HG02870 (cell line): ENCODE results near the gene INSYN2B.

Experiments
- ATAC-seq: cut with Tn5 transposase; IDR thresholded peaks from one replicate; pipeline ENCODE4 v1.9.1; 2021; ENCODE audit warnings: mild to moderate bottlenecking, moderate library complexity; ENCODE audit not compliant: unreplicated experiment

Gene INSYN2B

DNA sequence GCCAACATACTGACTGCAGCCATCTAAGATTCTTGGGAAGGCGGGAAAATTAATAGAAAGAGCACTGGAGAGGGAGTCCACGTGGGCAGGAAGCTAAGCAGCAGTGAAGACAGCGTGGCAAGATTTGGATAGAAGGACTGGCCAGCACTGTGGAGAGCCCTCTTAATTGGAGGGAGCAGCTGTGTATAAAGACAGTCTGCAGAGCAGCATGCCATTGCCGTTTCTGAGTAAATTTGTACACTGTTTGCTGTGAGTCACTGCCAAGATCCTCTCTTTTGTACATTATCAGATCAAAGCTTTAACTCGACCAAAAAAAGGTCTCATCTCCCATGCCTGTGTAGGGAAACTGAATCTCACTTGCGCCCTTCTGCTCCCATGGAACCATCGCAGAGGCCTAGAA is 45.3 kb downstream of the INSYN2B start:
- ATAC-seq, result no peak

DNA sequence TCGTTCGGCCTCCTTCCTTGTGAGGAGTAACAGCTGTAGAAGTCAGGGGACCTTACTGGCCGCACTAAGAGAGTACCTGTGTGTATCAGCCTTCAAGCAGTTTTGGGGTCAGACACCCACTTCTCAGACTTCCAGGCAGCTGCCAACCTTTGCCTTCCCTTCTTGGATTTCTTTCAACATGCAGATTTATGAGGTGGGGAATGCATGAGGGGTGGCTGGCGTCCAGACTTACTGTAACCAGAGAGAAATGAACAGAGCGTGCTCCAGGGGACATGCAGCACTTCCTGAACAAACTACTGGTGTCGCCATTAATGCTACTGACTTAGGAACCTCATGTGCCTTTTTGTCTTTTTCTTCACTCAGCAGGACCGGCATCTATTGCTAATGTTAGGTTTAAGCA is 46.7 kb downstream of the INSYN2B start:
- ATAC-seq, result no peak

DNA sequence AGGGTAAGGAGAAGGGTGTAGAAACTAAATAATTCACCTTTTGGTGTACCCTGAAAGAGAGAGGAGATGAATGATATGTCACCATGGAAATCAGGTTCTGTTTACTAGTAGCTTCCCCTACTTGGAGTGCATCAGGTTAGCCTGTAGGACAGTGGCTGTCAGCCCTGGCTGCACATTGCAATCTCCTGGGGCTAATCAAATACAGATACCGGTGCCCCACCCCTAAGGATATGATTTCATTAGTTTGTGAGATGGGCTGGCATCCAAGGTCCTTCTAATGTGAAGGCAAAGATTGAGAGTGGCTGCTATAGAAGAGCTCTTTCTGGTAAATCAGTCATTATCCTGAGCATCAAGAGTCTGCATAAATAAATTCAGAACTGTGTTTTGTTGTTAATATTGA is 47.2 kb downstream of the INSYN2B start:
- ATAC-seq, result no peak

DNA sequence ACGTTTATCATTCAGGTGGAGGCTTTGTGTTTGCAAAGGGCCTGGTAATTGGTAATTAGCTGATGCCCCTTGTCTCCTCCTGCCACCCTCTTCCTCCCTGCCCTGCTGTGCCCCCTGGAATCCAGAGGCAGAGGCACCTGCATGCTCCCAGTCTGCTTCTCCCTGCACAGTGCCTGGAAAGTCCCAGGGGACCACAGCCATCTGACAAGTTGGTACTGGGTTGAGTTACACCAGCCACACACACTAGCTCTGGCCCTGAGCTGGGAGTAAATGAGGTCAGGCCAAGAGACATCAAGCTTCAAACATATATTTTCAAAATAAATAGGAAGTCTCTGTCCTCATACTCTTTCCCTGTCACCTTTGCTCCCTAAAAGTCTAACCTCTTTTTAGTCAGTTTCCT is 56.3 kb downstream of the INSYN2B start:
- ATAC-seq, result peak; percentile 65

DNA sequence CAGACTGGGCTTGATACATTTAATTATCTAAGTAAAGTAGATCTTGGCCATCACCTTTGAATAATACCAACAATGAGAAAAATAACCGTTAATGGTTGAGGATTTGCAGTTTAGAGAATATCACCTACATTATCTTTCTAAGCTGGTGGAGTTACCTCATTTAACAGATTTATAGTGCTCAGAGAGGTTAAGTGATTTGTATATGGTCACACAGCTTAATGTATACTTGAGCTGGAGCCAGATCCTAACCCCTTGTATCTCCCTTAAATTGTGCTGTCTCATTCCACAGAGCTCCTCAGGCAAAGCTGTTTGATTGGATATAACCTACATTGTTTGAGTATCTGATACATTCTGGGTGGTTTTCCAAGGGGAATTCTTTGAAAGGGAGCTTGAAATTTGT is 57.8 kb downstream of the INSYN2B start:
- no peak for ATAC-seq

DNA sequence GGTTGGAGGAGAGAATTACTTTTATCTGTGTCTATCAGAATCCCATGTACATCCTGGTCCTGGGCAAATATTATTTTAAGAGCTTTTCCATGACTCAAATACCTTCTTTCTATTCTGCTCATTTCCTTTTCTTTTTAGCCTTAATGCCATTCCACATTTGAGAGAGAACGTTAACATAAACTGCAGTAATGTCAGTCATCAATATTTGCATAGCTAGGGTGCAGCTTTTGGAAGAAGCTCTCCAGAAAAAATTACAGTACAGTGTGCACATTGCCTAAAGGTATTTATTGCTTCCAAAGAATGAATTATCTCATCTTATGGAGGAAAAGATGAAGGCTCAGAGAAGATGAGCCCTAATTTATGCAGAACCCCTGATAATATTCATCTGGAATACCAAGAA is 58.3 kb downstream of the INSYN2B start:
- no peak for ATAC-seq

DNA sequence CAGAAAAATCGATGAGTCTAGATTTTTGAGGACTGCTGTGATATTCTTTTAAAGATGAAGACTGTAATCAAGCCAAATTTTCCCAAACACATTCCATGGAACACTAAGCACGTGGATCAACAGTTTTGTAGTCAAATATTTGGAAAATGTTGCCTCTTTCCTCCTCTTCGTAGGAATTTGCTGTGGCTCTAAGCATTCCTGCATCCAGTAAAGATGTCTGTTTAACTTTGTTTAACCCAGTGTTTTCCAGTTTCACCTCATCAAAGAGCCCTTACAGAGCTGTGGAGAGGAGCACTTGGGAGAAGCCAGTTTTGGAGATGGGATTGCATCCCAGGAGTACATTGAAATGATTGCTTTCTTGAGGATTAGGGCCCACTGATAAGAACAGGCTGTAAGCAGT is 58.9 kb downstream of the INSYN2B start:
- ATAC-seq, result no peak

DNA sequence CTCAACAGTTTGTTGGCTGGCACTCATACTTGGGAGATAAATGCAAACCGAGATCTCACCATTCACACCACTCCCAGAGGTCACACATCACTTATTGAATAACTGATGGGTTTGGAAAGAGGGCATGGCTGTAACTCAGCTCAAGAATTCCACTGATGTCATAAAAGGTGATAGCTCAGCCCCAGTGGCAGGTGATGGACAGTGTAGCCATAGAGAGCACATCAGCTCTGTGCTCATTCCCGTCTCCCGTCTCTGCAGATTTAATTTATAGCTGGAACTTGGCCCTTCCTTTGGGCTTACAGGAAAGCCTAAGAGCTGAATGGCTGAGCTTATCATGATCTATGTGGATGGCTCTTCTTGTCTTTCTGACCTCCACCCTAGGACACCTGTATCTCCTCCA is 59.8 kb downstream of the INSYN2B start:
- ATAC-seq, result no peak

DNA sequence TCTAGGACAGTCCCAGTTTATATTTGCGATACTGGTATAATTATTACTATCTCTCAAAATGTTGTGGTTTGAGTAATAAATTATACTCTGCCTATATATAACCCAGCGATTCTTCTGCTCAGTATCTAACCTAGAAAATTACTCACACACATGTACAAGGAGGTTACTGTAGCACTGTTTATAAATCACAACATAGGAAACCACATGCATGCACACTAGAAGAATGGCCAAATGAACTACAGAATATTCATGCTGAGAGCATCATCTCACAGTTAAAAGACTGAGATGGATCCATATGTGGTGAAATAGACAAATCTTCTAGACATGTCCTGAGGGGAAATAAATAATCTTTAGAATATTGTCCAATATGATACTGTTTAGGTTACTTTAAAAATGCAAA is 62.1 kb downstream of the INSYN2B start:
- ATAC-seq, result no peak

DNA sequence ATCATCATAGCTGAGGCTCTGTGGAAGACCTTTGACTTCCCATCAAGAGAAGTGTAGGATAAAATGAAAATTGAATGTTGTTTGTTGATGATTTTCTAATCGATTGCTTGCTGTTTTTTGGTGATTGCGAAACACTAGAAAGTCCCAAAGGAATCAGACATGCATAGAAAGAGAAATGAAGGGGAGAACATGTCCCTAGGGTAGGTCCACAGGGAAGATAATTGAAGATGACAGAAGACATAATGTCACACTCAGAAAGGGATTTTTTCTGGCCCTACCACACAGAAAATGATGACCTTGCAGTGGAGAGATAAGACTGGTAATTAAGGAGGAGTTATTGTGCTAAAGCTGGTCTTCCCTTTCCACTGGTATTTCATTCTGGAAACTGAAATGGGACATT is 62.8 kb downstream of the INSYN2B start:
- no peak for ATAC-seq

DNA sequence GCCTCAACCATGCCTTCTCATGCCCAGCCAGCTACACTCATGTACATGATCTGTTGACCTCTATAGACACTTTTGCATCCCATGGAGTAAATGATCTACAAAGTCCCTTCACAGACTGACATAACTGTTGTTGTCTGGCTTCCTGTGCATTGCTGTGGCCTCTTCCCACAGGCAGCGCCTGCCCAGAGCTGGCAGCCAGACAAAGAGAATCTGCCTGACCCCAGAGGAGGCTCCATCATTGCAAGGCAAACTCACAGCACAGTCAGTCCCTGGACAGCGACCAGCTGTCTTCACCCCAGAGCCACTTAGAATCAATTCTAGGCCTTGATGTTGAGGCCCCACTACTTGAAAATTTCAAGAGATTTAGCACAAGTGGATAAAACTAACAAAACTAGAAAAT is 65.5 kb downstream of the INSYN2B start:
- ATAC-seq, result no peak

DNA sequence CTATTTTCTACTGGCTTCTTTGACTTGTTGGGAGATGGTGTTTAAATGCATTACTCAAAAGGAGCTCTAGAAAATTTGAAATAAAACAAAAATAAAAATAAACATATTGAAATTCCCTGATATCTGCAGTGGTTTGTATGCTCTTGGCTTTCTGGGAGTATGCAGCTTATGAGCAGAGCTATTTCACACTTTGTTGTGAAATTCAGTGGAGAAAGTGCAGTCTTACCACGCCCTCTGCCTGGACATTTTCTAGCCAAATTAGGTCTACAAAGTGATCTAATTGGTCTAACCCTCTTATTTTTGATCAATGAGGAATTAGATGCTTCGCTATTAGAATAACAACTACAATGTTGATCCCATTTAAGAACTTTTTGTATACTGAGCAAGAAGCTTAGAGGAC is 66.8 kb downstream of the INSYN2B start:
- no peak for ATAC-seq

DNA sequence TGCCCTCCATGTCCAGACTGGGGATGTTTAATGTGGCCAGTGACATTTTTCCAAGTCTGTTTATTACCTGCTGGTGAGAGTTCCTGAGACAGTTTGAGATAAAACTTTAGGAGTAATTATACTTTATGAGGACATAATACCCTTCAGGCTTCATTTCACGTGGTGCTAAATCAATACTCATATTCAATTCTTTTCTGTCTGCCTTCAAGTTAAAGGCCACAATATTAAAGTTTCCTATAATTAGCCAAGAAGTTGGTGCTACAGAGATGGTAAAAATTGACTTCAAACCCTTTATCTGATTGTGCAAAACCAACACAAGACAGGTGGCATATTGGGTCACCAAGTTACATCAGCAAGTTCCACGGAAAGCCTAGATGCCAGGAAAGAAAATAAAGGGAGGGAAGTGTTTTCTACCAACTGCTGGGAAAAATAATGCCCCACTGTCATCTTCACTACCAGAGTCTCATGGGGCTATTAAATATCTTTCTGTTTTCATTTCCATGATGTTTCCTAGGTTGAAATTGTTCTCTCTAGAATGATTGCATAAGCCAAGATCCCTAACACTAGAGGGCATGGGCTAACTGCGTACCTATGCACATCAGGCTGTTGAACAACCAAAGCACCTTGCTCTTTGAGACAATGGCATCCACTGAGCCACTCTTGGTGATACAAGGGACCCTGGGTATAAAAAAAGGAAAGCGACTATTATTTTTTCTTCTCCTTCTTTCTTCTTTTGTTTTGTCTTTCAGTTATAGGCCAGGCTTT is 68.7 kb downstream of the INSYN2B start:
- ATAC-seq, result no peak

DNA sequence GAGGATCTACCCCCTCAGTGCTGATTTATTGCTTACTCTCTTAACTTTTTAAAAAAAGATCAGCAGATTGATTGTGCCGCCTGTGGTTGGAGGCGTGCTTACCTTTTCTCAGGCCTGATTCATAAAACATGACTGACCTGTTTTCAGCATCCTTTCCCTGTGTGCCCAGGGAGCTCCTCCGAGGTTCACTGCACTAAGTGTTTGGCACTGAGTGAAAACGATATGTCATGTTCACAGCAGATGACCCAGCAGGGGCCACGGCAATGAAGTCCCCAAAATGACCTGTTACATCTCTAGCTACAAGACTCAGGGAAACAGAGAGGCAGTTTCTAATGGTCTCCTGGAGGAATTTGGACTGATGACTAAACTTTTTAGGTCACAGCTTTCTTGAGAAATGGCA is 69.9 kb downstream of the INSYN2B start:
- ATAC-seq, result no peak

DNA sequence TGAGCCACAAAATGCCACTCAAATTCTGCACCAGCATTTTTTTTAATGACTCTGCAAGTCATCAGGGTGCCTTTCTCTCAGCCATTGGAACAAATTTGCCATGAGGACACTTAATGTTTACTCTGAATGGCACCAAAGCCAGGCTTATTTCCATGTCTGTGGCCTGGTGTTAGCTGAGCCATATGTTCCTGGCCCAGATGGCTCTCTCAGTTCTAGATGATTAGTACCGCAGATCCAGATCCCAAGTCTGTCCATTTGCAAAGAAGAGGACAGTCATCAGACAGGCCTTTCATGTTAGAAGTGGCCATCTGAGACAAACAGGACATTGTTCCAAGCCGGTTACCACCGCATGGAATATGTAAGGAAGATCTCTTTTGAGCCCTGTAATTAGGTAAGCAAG is 70.3 kb downstream of the INSYN2B start:
- ATAC-seq, result no peak

DNA sequence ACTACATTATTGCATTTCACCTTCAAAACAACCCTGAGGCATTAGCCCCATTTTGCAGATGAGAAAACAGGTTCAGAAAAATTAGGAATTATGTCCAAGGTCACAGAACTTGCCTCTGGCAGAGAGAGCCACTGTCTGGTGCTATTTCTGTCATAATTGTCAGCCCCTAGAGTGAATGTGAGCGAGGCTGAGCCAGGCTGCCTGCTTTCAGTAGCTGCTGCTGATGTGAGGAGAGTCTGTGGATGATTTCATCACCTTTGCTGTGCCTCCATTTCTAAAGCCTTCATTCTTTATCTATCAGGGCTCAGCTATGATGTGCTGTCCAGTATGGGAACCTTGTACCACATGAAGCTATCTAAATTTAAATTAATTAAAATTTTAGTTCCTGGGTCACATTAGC is 71.4 kb downstream of the INSYN2B start:
- no peak for ATAC-seq

DNA sequence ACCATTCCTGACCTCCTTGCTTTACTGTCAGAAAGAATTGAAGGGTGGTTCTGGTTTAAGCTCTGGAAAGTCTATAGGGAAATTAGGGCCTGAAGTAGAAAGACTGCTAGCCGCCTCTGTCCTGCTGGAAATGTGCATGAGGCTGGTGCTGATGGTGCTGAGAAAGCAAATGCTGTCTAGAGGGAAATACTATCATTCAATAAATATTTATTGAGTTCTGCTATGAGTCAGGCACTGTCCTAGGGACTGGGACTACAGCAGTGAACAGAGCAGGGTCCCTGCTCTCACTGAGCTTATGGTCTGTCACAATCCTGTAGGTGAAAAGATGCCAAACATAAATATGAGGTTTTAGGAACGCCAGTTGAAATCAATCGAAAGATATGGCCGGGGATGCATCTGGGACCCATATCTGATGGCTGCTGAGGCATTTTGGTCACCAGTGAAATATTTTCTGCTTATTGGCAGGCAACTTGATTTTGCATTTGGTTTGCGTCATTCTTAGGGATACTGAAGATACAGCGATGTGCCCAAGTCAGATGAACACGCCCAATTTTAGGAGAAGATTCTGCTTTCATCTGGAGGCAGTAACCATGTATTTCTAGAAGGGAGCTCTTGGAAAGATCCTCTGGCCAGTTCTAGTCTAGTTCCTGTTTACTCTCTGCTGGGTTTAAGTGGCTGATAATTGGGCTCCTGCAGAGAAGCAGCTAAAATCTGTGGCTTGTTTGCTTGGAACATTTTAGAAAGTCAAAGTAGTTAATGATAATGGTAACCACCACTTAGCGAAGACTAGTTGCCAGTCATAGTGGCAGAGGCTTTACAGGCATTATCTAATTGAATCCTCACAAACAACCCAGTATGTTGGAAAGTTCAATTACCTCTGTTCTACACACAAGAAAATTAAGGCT is 73.3 kb downstream of the INSYN2B start:
- no peak for ATAC-seq

DNA sequence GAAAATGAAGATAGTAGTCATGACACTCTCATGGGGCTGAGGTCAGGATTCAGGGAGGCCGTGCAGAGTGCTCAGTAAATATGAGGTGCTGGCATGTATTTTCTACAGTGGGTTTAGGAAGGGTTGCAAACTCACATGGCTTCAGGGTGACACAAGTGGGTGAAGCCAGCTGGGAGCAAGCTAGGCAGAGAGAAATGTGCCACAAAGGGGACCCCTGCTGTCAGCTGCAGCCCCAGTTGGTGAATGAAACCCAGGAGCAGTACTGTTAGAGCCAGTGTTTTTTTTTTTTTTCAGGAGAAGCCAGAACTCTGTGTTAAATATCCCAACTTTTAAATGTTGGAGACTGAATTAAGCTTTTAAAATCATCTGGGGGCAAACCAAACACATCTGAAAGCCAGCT is 75.3 kb downstream of the INSYN2B start:
- no peak for ATAC-seq

DNA sequence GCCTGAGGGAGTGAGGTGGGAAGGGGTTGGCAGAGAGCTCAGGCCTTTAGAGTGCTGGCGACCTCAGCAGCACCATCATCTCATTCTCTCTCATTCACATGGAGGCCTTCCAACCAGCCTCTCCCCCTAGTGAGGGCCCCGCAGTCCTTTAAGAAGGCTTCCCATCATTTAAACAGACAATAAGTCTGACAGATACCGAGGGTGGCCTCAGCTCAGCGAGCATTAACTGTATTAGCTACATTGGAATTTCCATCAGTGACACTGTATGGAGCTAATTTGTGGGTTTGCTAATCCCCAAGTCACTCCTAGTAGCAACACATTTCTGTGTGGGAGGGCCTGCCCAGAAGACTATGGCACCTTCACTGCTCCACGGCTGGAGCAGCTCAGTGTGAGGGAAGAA is 75.8 kb downstream of the INSYN2B start:
- ATAC-seq, result no peak

DNA sequence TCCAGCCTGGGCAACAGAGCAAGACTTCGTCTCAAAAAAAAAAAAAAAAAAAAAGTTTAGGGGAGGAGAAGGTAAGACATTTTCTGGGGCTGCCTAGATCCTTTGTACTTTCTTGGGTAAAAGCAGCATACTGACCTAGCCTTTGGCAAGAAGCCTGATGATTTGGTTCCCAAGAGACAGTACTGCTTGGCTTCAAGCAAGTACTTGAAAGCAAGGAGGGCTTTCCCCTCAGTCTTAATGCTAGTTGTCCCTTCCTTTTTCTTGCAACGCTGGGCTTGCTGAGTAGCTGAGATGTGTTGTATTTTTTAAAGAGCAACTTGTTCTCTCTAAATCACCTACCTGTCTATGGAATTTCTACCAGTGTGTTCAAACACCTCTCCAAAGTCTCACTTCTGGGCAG is 76.2 kb downstream of the INSYN2B start:
- no peak for ATAC-seq

DNA sequence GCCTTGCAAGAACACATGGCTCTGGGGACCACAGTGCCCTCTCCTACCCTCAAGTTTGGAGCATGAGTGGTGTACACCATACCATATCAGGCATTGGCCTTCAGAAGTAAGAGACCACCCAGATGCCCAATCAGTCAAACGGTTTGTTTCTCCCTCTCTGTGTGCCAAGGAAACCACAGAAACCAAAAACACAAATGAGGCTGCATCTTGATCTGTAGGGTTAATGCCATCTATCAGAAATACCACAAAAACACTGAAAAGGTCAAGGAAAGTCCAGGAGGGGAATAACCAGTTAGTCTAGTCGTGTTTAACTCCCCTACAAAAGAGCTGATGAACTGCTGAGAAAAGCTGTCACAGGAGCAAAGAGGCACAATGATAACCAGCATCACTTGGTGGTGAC is 78.4 kb downstream of the INSYN2B start:
- no peak for ATAC-seq

DNA sequence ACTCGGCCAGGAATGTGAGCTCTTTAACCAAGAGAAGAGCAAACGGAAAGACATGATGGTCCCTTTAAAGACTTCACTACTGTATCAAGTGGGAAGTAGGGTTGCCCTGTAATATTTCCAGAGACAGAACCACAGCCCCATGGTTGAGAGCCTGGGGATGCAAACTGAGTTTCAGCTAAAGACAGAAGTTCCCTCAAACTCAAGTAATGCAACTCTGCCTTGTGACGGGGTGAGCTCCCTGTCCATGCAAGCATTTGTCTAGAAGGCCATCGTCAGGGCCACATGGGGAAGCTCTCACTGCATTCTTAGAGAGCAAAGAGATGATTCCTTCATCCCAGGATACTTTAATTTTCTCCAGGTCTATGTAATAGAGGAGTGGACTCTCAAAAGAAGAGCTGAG is 82.8 kb downstream of the INSYN2B start:
- ATAC-seq, result no peak
